ENCODE results near the gene TMEM97.

DNA sequence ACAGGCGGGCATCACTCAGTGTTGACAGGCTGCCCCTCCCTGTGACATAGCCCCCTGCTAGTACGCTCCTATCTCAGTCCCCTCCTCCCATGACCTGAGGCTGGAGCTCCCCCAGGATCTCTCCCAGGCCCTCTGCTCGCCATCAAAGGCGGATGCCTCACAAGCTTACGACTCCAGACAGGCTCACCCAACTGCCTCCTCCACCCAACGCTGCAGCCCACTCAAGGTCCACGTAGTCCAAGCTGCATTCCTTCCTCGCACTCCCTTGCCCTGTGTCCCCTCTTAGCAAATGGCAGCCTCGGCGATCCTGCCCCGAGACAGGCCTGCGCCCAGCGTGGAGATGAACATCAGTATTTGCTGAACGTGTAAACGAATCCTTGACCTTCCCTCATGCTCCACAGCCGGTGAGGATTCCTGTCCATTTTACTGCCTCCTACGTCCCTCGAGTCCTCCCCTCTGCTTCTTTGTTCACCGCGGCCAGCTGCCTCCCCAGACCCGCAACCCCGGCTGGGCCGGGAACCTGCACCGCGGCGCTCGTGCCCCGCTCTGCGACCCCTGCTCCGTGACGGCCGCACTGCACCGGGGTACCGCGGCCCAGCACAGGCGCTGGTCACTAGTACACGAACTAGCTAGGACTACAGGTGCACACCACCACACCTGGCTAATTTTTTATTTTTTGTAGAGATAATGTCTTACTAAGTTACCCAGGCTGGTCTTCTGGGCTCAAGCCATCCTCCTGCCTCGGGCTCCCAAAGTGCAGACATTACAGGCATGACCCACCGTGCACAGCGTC lies 838 bp upstream of the TMEM97 start:
- TF ChIP-seq, protein P1, sequence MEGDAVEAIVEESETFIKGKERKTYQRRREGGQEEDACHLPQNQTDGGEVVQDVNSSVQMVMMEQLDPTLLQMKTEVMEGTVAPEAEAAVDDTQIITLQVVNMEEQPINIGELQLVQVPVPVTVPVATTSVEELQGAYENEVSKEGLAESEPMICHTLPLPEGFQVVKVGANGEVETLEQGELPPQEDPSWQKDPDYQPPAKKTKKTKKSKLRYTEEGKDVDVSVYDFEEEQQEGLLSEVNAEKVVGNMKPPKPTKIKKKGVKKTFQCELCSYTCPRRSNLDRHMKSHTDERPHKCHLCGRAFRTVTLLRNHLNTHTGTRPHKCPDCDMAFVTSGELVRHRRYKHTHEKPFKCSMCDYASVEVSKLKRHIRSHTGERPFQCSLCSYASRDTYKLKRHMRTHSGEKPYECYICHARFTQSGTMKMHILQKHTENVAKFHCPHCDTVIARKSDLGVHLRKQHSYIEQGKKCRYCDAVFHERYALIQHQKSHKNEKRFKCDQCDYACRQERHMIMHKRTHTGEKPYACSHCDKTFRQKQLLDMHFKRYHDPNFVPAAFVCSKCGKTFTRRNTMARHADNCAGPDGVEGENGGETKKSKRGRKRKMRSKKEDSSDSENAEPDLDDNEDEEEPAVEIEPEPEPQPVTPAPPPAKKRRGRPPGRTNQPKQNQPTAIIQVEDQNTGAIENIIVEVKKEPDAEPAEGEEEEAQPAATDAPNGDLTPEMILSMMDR (IDR thresholded peaks at IDR 0.05) = no peak
- TF ChIP-seq POLR2A (IDR thresholded peaks at IDR 0.05) = no peak
